WERI-Rb-1 (cell line): ENCODE measurements around the gene DKK3.

ENCODE experiments used
- DNase-seq: peaks from one replicate; pipeline ENCODE4 v3.0.0-alpha.2; 2020
- H3K27ac ChIP-seq: fragments of 250-450 bp; sonication (Bioruptor Pico); 2 replicates; pipeline ENCODE4 v1.5.1; 2020; ENCODE audit warnings: mild to moderate bottlenecking, moderate library complexity
- H3K27me3 ChIP-seq: fragments of 250-450 bp; sonication (Bioruptor Pico); 2 replicates; pipeline ENCODE4 v1.5.1; 2021; ENCODE audit warnings: mild to moderate bottlenecking, low read depth, moderate library complexity; ENCODE audit not compliant: insufficient read depth, severe bottlenecking
- H3K36me3 ChIP-seq: fragments of 250-450 bp; sonication (Bioruptor Pico); 2 replicates; pipeline ENCODE4 v1.5.1; 2020; ENCODE audit warnings: mild to moderate bottlenecking, moderate library complexity
- H3K4me3 ChIP-seq: 2 replicates; pipeline ENCODE4 v1.5.1; 2011; ENCODE audit warnings: low read depth, mild to moderate bottlenecking, control low read depth, low read length
- H3K9me3 ChIP-seq: fragments of 250-450 bp; sonication (Bioruptor Pico); 2 replicates; pipeline ENCODE4 v1.5.1; 2021; ENCODE audit warnings: mild to moderate bottlenecking, moderate library complexity; ENCODE audit not compliant: severe bottlenecking
- TF ChIP-seq, protein P1 (sequence below): IDR thresholded peaks from 2 replicates; pipeline ENCODE4 v1.5.1; 2011; ENCODE audit warnings: low read depth, mild to moderate bottlenecking, control low read depth, inconsistent platforms, low read length

The DKK3 gene

DNA sequence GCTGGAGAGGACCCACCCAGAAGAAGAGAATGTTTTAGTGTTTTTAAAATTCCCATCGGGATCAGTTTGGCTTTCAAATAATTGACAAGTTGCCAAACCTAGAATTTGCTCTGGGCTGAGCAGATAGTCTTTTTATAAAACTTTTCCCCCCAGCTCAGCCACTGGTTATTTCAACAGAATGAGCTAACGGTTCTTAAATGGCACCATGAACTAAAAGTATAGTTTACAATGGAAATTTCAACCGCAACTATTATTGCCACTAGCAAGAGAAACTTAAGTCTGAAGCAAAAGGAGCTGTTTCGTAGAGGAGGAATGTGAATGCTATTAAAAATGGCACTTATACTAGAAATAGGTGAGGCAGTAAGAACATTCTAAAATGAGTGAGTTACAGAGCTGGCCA is 3.4 kb downstream of the DKK3 start:
- peaks cover 7% of the 10 kb centered on the region for H3K27me3 ChIP-seq
- DNase-seq = no peak
- H3K36me3 ChIP-seq = no peaks in the 10 kb centered on the region
- H3K4me3 ChIP-seq = no peak overlapping the region
- no peaks in the 10 kb centered on the region for H3K9me3 ChIP-seq
- TF ChIP-seq, protein P1, sequence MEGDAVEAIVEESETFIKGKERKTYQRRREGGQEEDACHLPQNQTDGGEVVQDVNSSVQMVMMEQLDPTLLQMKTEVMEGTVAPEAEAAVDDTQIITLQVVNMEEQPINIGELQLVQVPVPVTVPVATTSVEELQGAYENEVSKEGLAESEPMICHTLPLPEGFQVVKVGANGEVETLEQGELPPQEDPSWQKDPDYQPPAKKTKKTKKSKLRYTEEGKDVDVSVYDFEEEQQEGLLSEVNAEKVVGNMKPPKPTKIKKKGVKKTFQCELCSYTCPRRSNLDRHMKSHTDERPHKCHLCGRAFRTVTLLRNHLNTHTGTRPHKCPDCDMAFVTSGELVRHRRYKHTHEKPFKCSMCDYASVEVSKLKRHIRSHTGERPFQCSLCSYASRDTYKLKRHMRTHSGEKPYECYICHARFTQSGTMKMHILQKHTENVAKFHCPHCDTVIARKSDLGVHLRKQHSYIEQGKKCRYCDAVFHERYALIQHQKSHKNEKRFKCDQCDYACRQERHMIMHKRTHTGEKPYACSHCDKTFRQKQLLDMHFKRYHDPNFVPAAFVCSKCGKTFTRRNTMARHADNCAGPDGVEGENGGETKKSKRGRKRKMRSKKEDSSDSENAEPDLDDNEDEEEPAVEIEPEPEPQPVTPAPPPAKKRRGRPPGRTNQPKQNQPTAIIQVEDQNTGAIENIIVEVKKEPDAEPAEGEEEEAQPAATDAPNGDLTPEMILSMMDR = no peak
- H3K27ac ChIP-seq = no peak overlapping the region

DNA sequence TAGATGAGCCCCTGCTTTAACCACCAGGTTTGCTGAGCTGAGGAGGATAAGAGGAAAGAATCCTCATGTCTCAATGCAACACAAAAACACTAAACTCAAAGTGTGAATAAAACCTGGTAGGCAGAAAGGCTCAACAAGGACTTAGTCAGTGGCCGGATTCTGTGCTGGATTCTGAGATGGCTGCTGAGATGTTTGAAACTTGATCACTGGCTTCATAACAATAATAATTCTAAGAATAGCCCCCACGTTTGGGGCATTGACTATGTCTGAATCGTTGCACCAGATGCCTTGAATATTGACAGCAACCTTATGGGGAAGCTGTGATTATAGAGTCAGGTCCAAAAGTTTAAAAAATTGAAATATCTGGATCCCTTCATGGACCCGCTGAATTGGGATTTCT is 4.6 kb downstream of the DKK3 start:
- no peak overlapping the region for H3K27ac ChIP-seq
- TF ChIP-seq, protein P1 = no peak
- no peak for DNase-seq
- H3K9me3 ChIP-seq = no peaks in the 10 kb centered on the region
- H3K4me3 ChIP-seq = no peak overlapping the region
- H3K27me3 ChIP-seq = peaks cover 7% of the 10 kb centered on the region
- H3K36me3 ChIP-seq = no peaks in the 10 kb centered on the region

DNA sequence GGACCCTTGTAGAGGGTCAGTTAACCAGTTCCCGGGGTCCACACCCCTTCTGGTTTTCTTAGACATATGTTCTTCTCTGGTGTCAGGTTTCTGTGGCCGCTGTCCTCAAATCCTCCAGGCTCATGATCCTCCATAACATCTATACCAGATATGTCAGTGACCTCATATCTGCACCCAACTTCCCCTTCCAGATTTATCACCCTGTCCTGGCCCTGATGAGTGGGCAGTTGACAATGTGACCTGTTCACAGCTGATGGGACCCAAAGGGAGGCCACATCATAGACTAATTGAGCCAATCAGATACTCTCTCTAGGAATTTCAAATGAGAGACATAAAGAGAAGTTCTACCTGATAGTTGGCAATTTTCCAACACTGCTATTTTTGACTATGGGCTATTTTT is 5.1 kb downstream of the DKK3 start:
- no peak for DNase-seq
- Histone ChIP-seq H3K9me3 (no peaks in the 10 kb centered on the region), H3K4me3 (no peak overlapping the region), H3K27me3 (peaks cover 7% of the 10 kb centered on the region), H3K36me3 (no peaks in the 10 kb centered on the region), H3K27ac (no peak overlapping the region)
- TF ChIP-seq, protein P1 = no peak

DNA sequence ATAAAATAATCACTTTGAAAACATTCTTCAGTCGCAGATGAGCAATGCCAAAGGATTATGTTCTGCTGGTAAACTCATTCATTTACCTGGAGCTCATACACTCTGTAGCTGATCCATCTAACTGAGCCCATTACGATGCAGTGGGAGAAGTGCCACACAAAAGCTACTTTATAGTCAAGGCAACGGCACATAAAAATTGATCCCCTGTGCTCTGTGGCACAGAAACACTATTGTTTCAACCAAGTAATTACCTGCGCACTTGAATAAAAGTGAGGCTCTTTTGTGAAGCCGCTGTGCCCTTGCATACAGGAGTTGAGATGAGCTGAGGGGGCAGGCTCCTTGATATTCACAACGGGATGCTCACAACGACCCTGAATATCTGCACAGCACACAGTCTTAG is 7.2 kb downstream of the DKK3 start:
- TF ChIP-seq, protein P1 = no peak
- Histone ChIP-seq H3K4me3 (no peak overlapping the region), H3K9me3 (no peaks in the 10 kb centered on the region), H3K27ac (no peak overlapping the region), H3K27me3 (no peaks in the 10 kb centered on the region), H3K36me3 (no peaks in the 10 kb centered on the region)
- DNase-seq = no peak

DNA sequence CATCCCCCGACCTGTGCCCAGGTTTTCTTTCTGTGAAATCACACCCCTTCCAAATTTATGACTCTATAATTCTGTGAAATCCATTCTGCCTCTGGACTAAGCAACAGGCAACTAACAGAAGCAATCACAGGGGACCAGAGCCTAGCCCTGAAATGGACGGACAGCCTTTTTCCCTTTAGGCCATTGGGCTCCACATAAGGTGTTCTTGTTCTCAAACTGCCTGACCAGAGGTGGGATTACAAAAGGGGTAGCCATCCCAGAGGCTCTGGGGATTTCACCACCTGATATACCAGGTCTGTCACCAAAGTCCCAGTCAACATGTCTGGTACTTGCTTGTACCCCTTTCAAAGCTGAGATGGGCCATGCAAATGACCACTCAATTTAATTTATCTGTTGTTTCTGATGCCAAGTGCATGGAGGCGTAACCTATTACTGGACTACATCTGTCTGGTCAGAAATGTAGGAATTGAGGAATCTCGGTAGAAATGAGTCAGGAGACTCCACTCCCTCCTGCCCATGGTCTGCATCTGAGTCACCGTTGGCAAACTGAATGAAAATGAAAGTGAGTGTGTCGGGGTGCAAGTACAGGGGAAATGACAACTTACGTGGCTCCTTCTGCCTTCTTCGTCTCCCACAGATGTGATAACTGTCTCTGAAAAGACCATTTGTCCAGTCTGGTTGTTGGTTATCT is 10.2 kb downstream of the DKK3 start:
- H3K4me3 ChIP-seq = no peak overlapping the region
- no peak for DNase-seq

More for the DNA sequence above, 10.2 kb downstream of the DKK3 start:
- no peaks in the 10 kb centered on the region for H3K9me3 ChIP-seq
- TF ChIP-seq, protein P1 = no peak
- no peak overlapping the region for H3K27ac ChIP-seq
- H3K36me3 ChIP-seq = no peaks in the 10 kb centered on the region
- no peaks in the 10 kb centered on the region for H3K27me3 ChIP-seq
